H1 (cell line): ENCODE results near the gene PLA2G4A. TPM values are rescaled to one million over a fixed set of nuclear protein-coding genes. Genes with fewer than 3 reads are reported as not detected.

Experiments
- ATF3 ChIP-seq: IDR thresholded peaks from 2 replicates; pipeline ENCODE4 v1.6.1; 2011; ENCODE audit warnings: low read depth, mild to moderate bottlenecking, low read length; ENCODE audit not compliant: insufficient read depth
- BRCA1 ChIP-seq: IDR thresholded peaks from 2 replicates; pipeline ENCODE4 v1.6.1; 2012; ENCODE audit warnings: low read depth, low read length, improper control_type of control experiment
- CHD2 ChIP-seq: IDR thresholded peaks from 2 replicates; pipeline ENCODE4 v1.6.1; 2012; ENCODE audit warnings: low read length, improper control_type of control experiment
- CHD7 ChIP-seq: fragments of 300-600 bp; sonication (generic); IDR thresholded peaks from 2 replicates; pipeline ENCODE4 v1.7.1; 2012; ENCODE audit warnings: low read length, moderate library complexity, mild to moderate bottlenecking, inconsistent platforms; ENCODE audit not compliant: insufficient replicate concordance
- CREB1 ChIP-seq: IDR thresholded peaks from 2 replicates; pipeline ENCODE4 v1.6.1; 2012; ENCODE audit warnings: inconsistent platforms
- EZH2 ChIP-seq: fragments of 200-600 bp; sonication (generic); IDR thresholded peaks from 2 replicates; pipeline ENCODE4 v1.7.1; 2012; ENCODE audit warnings: low read depth, mild to moderate bottlenecking, moderate library complexity, low read length, inconsistent platforms; ENCODE audit not compliant: severe bottlenecking
- KDM1A ChIP-seq: fragments of 200-600, 300-600 bp; sonication (generic); IDR thresholded peaks from 2 replicates; pipeline ENCODE4 v1.7.1; 2016; ENCODE audit warnings: mild to moderate bottlenecking, low read length, borderline replicate concordance
- PHF8 ChIP-seq: fragments of 200-600 bp; sonication (generic); conservative IDR thresholded peaks from 2 replicates; pipeline ENCODE4 v1.7.1; 2012; ENCODE audit warnings: low read depth, mild to moderate bottlenecking, inconsistent platforms, low read length, moderate library complexity
- RBBP5 ChIP-seq: IDR thresholded peaks from 2 replicates; pipeline ENCODE4 v1.7.1; 2012; ENCODE audit warnings: low read depth, mild to moderate bottlenecking, inconsistent platforms, low read length, moderate library complexity, borderline replicate concordance
- USF2 ChIP-seq: IDR thresholded peaks from 2 replicates; pipeline ENCODE4 v1.6.1; 2011; ENCODE audit warnings: low read length, improper control_type of control experiment
- polyA plus RNA-seq, 7 experiments: library from polyadenylated mRNA; depleted of rRNA in 3 of 7; stranded (reverse) in 5 of 7; unstranded in 2 of 7; fragments of >200 nt in 5 of 7; fragments of 200-250 nt in 2 of 7; gene quantifications; 1 replicate in 5 of 7; 2 replicates in 1 of 7; 4 replicates in 1 of 7; pipeline versions ENCODE4 v1.2.1 to v1.2.3, GENCODE V29; 2011 to 2013; ENCODE audit warnings: missing spikeins in 2 of 7, mixed read lengths in 2 of 7
- total RNA-seq: library from RNA; stranded (reverse); fragmentation: NEBNext Ultra II Directional; extraction: Animal tissue kit (Norgen Biotek cat#: 25700); gene quantifications from 2 replicates; pipeline ENCODE4 v1.2.1, GENCODE V29; 2021

PLA2G4A gene
- total and polyA plus RNA-seq, 2 of the 8 experiments (the other 6 are each of a cell fraction or from before 2014, with no cell fraction given): 0.63 to 1.4 TPM

- TF ChIP-seq CHD7: no peak
- TF ChIP-seq ATF3: no peak
- TF ChIP-seq RBBP5: no peak
- no peak for TF ChIP-seq CREB1
- no peak for TF ChIP-seq CHD2
- TF ChIP-seq EZH2: no peak
- no peak for TF ChIP-seq KDM1A
- TF ChIP-seq PHF8: no peak
- TF ChIP-seq BRCA1: no peak
- TF ChIP-seq USF2: no peak
Measured at GRCh38 chr1:186993996-186994395, 165.2 kb downstream of the PLA2G4A start (continued).
